ENCODE measurements around the gene HBS1L.

HBS1L gene

GRCh38 chr6:134997133-134997995 is 57.3 kb downstream of the HBS1L start:
- DNase-seq: no peak

DNA sequence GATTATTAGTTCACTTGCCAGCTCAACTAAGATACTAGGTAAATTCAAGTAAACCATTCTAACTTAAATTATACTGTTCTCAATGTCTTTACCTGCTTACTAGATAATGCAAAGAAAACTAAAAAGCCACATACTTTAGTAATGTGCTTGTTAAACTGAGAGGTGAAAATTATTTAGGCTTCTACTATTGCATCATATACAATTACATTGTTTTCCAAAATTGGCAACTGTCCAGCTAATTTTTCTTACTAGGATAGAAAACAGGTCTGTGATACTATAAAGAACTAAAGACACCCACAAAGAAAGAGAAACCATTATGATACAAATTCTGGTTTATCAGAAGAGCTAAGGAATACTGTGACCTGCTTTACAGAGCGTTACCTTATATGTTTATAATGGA is 59.1 kb downstream of the HBS1L start:
- no peak for DNase-seq

GRCh38 chr6:134994431-134994830 is 60.2 kb downstream of the HBS1L start:
- no peak for DNase-seq

DNA sequence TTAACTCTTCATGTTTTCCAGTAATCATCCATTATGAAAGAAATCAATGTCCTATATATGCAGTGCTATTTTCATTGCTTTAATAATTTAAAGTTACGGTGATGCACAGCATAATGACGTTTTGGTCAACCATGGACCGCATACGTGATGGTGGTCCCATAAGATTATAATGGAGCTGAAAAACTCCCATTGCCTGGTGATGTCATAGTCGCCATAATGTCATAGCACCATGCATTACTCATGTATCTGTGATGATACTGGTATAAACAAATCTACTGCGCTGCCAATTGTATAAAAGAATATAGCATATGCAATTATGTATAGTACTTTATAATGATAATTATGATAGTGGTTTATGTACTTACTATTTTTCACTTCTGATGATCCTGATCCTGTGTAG is 62.5 kb downstream of the HBS1L start:
- no peak for DNase-seq

DNA sequence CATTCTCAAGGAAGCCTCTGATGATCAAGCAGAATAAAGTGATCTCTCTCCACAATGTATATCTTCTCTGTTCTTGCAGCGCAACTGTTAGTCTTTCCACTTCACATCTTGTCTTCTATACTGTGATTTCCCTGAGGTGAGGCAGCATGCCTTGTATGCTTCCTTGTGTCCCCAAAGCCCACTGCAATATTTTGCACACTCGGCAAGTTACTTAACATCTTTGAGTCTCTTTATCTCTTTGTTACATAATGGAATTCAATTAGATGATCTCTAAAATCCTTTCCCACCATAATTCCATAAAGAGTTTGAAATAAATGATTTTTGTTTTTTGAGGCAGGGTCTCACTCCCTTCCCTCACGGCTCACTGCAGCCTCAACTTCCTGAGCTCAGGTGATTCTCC is 64.4 kb downstream of the HBS1L start:
- DNase-seq: no peak

- no peak for DNase-seq
These were observed 69.8 kb downstream of the HBS1L start for GRCh38 chr6:134984821-134985220.

DNA sequence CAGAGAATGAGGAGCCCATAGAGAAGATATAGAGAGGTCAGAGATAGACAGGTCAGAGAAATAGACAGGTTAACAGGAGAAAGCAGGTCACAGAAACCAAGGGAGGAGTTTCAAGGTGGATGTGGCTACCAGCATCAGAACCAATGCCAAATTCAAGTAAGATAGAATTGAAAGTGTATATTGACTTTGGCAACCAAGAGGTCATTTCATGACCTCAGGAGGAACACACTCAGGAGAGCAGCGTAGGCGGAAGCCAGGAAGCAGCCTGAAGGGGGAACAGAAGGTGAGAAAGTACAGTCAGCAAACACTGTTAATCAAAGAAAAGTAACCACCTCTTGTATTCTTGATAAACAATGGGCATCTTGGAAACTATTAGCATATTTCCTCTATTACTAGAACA is 70.8 kb downstream of the HBS1L start:
- no peak for DNase-seq

DNA sequence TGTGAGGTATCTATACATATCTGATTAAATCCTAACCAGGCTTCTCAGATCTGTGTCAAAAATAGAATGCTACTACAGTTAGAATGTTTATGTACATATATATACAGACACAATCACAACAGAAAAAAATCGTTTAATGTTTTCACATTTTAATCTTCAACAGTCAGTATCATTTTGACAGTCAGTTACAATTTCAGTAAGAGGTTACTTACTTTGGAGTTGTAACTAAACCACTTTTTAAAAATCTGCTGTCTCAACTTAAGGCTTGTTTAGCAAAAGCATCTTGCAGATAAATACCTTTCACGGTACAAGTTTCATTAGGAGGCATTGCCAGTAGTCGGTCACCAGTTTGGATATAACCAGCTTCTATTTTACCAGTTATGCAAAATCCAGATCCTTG is 72.5 kb downstream of the HBS1L start:
- no peak for DNase-seq

DNA sequence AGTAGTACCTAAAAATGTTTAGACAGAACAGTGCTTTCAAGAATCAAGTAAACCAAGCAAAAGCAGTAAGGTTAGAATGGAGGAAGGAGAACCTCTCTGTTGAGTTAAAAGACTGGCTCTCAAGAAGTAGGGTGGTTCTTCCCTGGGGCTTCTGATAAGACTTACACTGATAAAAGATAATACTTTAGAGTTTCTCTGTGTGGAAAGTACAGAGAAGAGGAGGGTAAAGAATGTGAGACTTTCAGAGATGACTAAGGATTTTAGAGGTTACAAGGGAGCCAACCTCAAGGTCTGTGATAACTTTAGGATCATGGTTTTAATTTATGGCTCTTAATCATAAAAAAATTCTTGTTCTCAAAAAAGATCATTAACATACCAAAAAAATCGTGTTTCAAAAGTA is 73.8 kb downstream of the HBS1L start:
- DNase-seq: no peak

- DNase-seq: no peak
These were observed 75.5 kb downstream of the HBS1L start for GRCh38 chr6:134979142-134979541.

GRCh38 chr6:134974370-134974769 is 80.3 kb downstream of the HBS1L start:
- DNase-seq: no peak

DNA sequence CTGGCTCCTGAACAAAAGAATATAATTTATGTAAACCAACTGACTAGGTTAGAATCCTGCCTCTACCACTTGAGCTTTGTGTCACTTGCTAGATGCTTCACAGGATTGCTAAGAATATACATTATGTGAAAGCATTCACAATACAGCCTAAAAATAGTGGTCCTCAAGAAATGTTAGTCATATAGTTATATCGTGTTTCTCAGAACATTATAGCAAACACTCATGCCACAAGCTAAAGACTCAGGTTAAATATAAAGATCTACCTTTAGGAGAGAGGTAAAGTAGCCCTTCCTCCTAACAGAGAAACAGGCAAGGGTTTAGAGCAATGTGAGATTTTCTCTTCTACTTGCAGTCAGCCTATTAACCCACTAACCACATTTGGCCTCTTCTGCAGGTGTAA is 86.9 kb downstream of the HBS1L start:
- DNase-seq: no peak

DNA sequence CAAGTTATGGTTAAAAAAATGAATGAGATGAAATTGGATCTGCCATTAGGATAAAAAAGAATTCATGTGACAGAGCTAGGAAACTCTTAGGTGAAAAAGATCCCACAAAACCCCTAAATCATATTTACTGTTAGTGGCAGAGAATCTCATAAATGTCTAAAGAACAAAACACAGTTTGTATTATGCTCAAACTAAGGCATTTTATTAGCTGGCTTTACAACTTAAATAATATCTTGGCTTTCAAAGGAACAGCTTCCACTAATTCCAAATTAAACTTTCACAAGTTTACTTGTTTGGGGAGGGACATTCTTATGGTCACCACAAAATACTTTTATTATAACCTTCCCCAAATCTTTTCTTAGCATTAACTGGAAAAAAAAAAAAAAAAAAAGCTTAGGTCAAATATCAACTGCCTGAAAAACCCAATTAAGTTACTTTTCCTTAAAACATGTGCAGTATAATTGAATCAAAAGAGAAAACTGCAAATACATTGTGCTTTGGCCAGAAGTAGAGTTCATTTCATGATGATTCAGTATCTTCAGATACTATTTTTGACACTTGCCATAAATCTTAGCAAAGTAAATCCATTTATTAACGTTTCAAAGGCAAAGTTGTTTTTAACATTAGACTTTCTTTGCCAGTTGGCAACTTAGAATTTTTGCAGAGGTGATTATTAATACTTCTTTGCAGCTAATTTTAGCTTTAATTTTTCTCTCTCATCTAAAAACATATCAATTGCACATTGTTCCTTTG is 90.0 kb downstream of the HBS1L start:
- no peak for DNase-seq

DNA sequence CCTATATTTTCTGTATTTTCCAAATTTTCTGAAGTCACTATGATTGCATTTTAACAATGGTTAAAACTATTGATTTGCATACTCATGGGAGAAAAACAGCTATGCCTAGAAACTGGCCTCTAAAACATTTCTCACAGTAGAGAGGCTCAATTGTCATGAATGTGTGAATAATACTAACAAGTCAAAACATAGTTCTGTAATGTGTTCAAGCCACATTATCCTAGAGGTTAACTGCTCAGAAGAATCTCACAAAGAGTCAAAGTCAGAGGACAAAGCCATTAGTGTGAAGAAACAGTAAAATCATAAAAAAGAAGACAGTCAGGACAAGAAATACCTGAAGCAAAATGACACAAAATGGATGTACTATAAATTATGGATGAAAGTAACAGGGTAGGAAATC is 92.2 kb downstream of the HBS1L start:
- no peak for DNase-seq

GRCh38 chr6:134961366-134961765 is 93.3 kb downstream of the HBS1L start:
- DNase-seq: no peak

- no peak for DNase-seq
These were observed 95.0 kb downstream of the HBS1L start for GRCh38 chr6:134959603-134960002.

DNA sequence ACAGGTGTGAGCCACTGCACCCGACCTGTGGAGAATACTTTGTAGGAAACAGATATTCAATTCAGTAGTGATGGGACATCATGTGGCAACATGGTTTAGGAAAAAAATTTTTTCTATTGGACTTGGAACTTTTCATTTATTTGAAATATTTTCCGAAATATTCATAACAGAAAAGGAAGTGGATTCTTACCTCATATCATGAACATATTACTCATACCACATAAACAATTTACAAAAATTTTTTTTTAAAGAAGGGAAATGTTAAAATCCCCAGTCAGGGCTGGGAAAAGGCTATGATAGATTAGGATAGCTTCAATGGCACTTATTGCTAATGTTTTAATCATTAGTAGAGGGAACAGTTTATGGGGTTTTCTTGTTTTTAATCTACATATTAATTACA is 97.9 kb downstream of the HBS1L start:
- DNase-seq: no peak

GRCh38 chr6:134956032-134956431 is 98.6 kb downstream of the HBS1L start:
- DNase-seq: no peak

DNA sequence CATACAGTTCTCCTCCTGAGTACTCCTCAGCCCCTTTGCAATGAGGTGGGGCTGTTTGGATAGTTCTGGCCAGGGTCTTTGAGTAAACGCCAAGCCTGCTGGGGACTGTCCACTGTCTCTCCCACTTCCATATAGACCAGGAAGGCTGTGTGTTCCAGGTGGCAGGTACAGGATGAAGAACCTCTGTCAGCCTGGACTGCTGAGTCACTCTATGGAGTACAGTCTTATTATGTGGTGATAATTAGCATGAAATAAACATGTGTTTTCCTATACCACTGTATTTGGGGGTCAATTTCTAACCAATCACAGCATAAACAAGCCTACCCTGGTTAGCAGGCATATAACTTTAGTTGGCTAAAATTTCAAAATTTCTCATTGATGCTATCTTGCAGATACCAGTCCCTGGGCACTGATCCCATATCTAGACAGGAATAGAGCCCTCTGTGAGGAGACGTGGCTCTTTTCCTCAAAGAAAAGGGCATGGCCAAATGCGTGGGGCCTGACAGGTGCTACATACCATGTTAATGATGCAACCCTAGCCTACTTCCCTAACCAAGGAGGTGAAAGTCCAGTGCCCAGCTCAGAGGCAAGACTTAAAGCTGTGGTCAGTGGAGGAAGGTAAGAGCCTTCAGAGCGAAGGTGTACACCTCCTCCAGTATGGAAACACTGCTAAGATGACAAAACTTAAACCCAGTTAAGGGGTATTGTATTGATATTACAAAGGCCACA is 100.2 kb downstream of the HBS1L start:
- no peak for DNase-seq

GRCh38 chr6:134951494-134952263 is 102.9 kb downstream of the HBS1L start:
- DNase-seq: no peak

GRCh38 chr6:134950482-134950881 is 104.1 kb downstream of the HBS1L start:
- DNase-seq: no peak

DNA sequence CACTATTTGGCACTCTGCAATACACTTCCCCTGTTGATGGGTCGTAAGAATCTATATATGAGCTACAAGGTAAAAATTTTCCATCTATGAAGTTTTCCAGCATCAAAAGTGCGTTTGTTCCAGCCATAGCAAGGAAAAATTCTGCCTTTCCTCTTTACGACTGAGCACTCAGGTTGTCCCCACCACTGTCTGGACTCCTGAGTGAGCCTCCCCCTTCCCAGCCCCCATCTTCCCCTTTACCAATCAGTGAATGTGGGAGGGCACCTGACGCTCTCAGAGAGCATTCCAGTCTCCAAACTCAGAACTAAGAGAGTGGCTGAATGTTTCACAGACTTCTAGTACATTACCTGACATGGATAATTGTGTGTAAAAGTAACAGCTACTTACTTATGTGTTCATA is 104.7 kb downstream of the HBS1L start, which contains the start of gene ALDH8A1:
Gene ALDH8A1 (minus strand): TSS at position 175 of the 400 bp plus-strand sequence. CDS start 48 bp downstream, at position 127.
- DNase-seq: no peak

DNA sequence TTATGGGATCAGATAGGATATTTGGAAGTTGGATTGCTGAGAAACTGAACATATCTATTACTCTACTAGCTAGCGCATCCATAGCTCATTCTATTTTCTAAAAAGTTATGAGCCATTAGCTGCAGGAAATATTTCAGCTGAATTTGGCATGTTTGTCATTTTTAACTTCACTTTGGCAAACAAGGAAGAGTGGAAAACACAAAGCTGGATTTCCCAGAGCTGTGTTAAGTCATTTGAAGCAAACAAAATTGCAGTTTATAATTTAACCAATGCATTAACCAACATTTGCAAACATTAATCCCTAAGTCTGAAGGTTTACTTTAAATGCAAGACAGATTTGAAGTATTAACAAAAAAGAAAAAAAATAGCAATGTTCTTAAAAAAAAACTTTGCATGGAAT is 105.9 kb downstream of the HBS1L start:
- DNase-seq: no peak

All from NCI-H446 treated with DMSO at 0.1 percent for 48 hours (cell line).